Naive thymus-derived CD8-positive, alpha-beta T cell (primary cell): ENCODE results near the gene OR10H2. TPM values are rescaled to one million over a fixed set of nuclear protein-coding genes. Genes with fewer than 3 reads are reported as not detected.
"Not testable (repeated sequence)": the region's sequence is repeated elsewhere in the genome, so short reads cannot be mapped to it uniquely, and the experiment has no call there.

ENCODE experiments used
- ATAC-seq, 2 donors: fragments of 150-1000 bp; cut with Tn5 transposase in 1 of 2; sonication (Bioruptor Pico), chemical (Tn5 transposase) in 1 of 2; 1 replicate in 1 of 2; 2 replicates in 1 of 2; pipeline ENCODE4 v1.10.0; 2021; ENCODE audit warnings: mild to moderate bottlenecking in 2 of 2, moderate library complexity in 2 of 2
- POLR2A ChIA-PET: fragments of 350-600 bp; sonication (Branson Sonifier 250); formaldehyde crosslinking; loops from one replicate; lab custom pipeline; 2021; ENCODE audit warnings: antibody characterized with exemption; lab: Charles Lee
- DNase-seq, 10 donors: peaks; one replicate each; pipeline versions ENCODE4 v3.0.0 to v3.0.0-alpha.2; 2020 to 2022
- H3K27ac Mint-ChIP-seq, 10 donors: one replicate each; pipeline ENCODE4 v1.8.0; 2020 to 2022; ENCODE audit warnings: mild to moderate bottlenecking in 10 of 10, mixed read lengths in 10 of 10, moderate library complexity in 4 of 10, inconsistent platforms in 1 of 10
- H3K27me3 Mint-ChIP-seq, 5 donors: one replicate each; pipeline ENCODE4 v1.8.0; 2021 to 2022; ENCODE audit warnings: mixed read lengths in 5 of 5
- H3K36me3 Mint-ChIP-seq, 3 donors: one replicate each; pipeline ENCODE4 v1.8.0; 2020 to 2022; ENCODE audit warnings: mixed read lengths in 3 of 3, mild to moderate bottlenecking in 2 of 3, inconsistent platforms in 1 of 3
- H3K4me1 Mint-ChIP-seq, 4 donors: one replicate each; pipeline ENCODE4 v1.8.0; 2021 to 2022; ENCODE audit warnings: mixed read lengths in 4 of 4
- H3K4me3 Mint-ChIP-seq, 10 donors: one replicate each; pipeline ENCODE4 v1.8.0; 2020 to 2022; ENCODE audit warnings: mild to moderate bottlenecking in 10 of 10, mixed read lengths in 10 of 10, moderate library complexity in 6 of 10, inconsistent platforms in 1 of 10
- H3K9me3 Mint-ChIP-seq, 9 donors: one replicate each; pipeline ENCODE4 v1.8.0; 2020 to 2022; ENCODE audit warnings: mixed read lengths in 9 of 9, mild to moderate bottlenecking in 3 of 9, inconsistent platforms in 1 of 9, moderate library complexity in 1 of 9
- polyA plus RNA-seq, 3 donors: library from polyadenylated mRNA; unstranded; fragments of 300-500 nt; fragmentation: Illumina TruSeq; gene quantifications; one replicate each; pipeline ENCODE4 v1.2.3, GENCODE V29; 2021
- total RNA-seq, 8 experiments: library from RNA in 2 of 8; stranded (reverse) in 2 of 8; gene quantifications; one replicate each; pipeline ENCODE4 v1.2.3 and lab custom pipeline; 2021 to 2026

The OR10H2 gene, protein sequence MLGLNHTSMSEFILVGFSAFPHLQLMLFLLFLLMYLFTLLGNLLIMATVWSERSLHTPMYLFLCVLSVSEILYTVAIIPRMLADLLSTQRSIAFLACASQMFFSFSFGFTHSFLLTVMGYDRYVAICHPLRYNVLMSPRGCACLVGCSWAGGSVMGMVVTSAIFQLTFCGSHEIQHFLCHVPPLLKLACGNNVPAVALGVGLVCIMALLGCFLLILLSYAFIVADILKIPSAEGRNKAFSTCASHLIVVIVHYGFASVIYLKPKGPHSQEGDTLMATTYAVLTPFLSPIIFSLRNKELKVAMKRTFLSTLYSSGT
- total RNA-seq, result not detected
- polyA plus RNA-seq, result not detected
- 0 reads per million in 6 experiments for total RNA-seq (lab: John Stamatoyannopoulos, UW)

DNA sequence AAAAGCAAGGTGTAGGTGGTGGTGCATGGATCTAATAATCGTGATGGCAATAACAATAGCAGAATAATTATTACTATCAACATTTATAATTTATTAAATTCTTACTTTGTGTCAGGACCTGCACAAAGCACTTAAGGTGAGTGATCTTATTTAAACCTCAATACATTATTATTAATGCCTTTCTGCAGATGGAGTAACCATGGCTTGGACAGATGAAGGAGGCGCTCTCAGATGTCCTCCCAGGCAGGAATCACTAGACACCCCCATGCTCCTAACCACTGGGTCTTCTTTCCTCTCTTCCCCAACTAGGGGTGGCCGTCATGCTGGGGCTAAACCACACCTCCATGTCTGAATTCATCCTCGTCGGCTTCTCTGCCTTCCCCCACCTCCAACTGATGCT is at the start of gene OR10H2:
Gene OR10H2 (plus strand): TSS at position 301 of the 400 bp plus-strand sequence. CDS start 20 bp downstream, at position 321.
- no peak within 1 kb of the TSS for H3K27ac Mint-ChIP-seq
- ATAC-seq (no peak), DNase-seq (no peak)
- POLR2A ChIA-PET, result no interaction called here
- peaks cover 0 to 5% (median 0%) of the 10 kb centered on the region in 9 donors for H3K9me3 Mint-ChIP-seq
- peaks cover 4 to 11% (median 6%) of the 10 kb centered on the region in 4 donors for H3K4me1 Mint-ChIP-seq
- peaks cover 29 to 66% (median 41%) of the 10 kb centered on the region in 5 donors for H3K27me3 Mint-ChIP-seq
- no peak within 1 kb of the TSS for H3K4me3 Mint-ChIP-seq
- peaks cover 0 to 7% (median 0%) of the 10 kb centered on the region in 3 donors for H3K36me3 Mint-ChIP-seq

DNA sequence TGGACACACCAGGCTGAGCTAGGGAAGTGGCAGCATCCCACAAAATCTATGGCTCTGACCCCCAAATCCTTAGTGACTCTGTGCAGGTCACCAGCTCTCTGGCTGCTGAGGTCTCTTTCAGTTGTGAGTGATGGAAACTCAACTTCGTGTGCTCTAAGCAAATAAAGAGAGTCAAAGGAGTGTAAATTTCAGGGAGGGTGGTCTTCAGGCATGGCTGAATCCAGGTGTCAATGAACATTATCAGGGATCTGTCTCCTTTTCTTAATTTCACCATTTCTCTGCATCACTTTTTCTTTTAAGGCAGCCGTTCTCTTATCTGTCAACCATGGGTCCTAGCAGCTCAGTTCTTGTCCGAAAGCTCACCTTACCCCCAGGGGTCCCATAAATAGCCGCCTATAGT is 48.7 kb upstream of the OR10H2 start:
- ATAC-seq, result no peak
- no peak overlapping the region for H3K4me3 Mint-ChIP-seq
- H3K4me1 Mint-ChIP-seq, result peaks cover 2 to 21% (median 10%) of the 10 kb centered on the region in 4 donors
- H3K27ac Mint-ChIP-seq, result no peak overlapping the region
- peaks cover 0 to 14% (median 0%) of the 10 kb centered on the region in 9 donors for H3K9me3 Mint-ChIP-seq
- POLR2A ChIA-PET, result no interaction called here
- peaks cover 0 to 3% (median 0%) of the 10 kb centered on the region in 3 donors for H3K36me3 Mint-ChIP-seq
- no peak for DNase-seq
- peaks cover 18 to 48% (median 23%) of the 10 kb centered on the region in 5 donors for H3K27me3 Mint-ChIP-seq

DNA sequence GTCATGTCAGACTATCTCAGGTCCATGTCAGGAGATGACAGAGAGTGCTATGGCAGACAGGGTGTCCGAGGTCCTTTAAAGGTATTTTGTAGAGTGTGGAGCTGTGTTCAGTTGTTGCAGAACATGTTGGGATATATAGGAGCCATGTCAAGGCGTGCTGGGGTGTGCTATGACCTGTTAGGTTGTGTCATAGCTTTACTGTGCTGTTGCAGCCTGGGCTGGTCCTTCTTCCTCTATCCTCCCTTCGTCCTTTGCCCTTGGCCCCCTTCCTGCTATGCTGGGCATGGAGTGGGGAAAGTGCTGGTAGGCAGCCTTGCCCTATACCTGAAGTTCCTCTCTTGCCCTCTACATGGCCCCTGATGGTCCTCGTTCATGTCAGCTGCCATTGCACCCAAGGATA is 48.0 kb upstream of the OR10H2 start:
- ATAC-seq, POLR2A ChIA-PET, H3K36me3 Mint-ChIP-seq, DNase-seq, H3K27ac Mint-ChIP-seq, H3K4me3 Mint-ChIP-seq: not testable (repeated sequence)
- peaks cover 0 to 14% (median 4%) of the 10 kb centered on the region in 4 donors for H3K4me1 Mint-ChIP-seq
- peaks cover 0 to 22% (median 0%) of the 10 kb centered on the region in 9 donors for H3K9me3 Mint-ChIP-seq
- H3K27me3 Mint-ChIP-seq, result peaks cover 22 to 53% (median 29%) of the 10 kb centered on the region in 5 donors

DNA sequence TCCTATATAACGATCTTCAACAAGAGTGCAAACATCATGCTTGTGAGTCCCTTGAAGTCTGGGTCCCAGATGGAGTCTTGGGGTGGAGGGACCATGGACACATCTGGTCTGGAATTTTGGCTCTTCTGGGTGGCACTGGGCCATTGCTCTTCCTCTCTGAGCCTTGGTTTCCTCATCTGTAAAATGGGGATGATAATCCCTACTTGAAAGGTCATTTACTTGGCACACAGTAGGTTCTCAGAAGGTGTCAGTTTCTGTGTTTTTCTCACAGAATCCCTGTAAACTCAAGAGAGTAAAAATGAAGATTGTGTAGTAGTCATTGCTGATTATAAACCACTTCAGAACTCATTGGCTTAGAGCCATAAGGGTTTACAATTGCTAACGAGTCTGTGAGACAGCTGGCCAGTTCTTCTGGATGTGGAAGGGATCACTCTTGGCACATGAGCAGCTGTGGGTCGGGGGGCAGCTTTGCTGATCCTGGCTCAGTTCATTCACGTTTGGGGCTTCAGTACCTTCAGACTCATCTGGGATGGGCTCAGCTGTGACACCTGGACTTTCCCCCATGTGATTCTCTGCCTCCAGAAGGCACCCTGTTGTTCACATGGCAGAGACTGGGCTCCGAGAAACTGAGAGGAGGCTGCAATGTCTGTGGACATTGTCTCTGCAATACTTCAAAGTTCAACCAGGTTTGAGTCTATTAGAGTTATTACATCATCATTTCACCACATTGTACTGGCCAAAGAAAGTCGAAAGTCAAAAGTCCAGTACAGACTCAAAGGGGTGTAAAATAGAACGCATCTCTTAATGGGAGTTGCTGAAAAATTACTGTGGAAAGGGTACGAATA is 47.1 kb upstream of the OR10H2 start:
- DNase-seq, result no peak
- Mint-ChIP-seq H3K4me3 (no peak overlapping the region), H3K9me3 (peaks cover 0 to 22% (median 0%) of the 10 kb centered on the region in 9 donors), H3K27ac (no peak overlapping the region), H3K36me3 (peaks cover 0 to 3% (median 2%) of the 10 kb centered on the region in 3 donors), H3K27me3 (peaks cover 23 to 57% (median 32%) of the 10 kb centered on the region in 5 donors), H3K4me1 (peaks cover 0 to 6% (median 2%) of the 10 kb centered on the region in 4 donors)
- POLR2A ChIA-PET, result no interaction called here
- ATAC-seq, result no peak

DNA sequence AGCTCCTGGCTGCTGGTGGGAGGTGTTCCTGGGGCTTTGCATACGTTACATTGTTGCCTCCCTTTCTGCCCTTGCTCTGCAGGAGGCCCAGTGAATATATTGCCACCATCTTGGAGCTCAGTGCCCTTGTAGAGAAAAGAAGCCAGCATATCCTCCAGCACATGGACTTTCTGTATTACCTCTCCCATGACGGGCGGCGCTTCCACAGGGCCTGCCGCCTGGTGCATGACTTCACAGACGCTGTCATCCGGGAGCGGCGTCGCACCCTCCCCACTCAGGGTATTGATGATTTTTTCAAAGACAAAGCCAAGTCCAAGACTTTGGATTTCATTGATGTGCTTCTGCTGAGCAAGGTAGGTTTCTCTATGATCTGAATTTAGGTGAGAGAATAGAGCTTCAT is 44.4 kb upstream of the OR10H2 start:
- POLR2A ChIA-PET, result interaction anchor here (0.5 kb wide), 1 partner anchor 40 kb away, joined by 4 read pairs; no protein-coding TSS in a partner anchor
- Mint-ChIP-seq H3K4me1 (no peaks in the 10 kb centered on the region), H3K27ac (no peak overlapping the region), H3K36me3 (peaks cover 0 to 16% (median 3%) of the 10 kb centered on the region in 3 donors), H3K27me3 (peaks cover 31 to 62% (median 51%) of the 10 kb centered on the region in 5 donors), H3K9me3 (peaks cover 0 to 15% (median 5%) of the 10 kb centered on the region in 9 donors), H3K4me3 (no peak overlapping the region)
- DNase-seq (no peak), ATAC-seq (no peak)

DNA sequence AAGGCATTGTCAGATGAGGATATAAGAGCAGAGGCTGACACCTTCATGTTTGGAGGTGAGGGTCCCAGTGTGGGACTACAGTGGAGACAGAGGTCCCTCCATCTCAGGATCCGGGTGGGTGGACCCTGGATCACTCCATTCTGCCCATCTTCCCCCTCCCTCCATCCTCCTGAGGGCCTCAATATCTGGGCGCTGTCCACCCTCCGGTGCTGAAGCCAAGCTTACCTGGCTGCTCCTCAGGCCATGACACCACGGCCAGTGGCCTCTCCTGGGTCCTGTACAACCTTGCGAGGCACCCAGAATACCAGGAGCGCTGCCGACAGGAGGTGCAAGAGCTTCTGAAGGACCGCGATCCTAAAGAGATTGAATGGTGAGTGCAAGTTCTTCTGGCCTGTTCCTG is 43.0 kb upstream of the OR10H2 start:
- no peak overlapping the region for H3K27ac Mint-ChIP-seq
- H3K27me3 Mint-ChIP-seq, result peaks cover 33 to 68% (median 52%) of the 10 kb centered on the region in 5 donors
- no peak overlapping the region for H3K4me3 Mint-ChIP-seq
- H3K9me3 Mint-ChIP-seq, result peaks cover 0 to 29% (median 10%) of the 10 kb centered on the region in 9 donors
- ATAC-seq, result no peak
- POLR2A ChIA-PET, result interaction anchor here (0.6 kb wide), 1 partner anchor 1407 kb away, joined by 5 read pairs; no protein-coding TSS in a partner anchor
- no peaks in the 10 kb centered on the region for H3K4me1 Mint-ChIP-seq
- DNase-seq, result no peak
- peaks cover 0 to 19% (median 3%) of the 10 kb centered on the region in 3 donors for H3K36me3 Mint-ChIP-seq

DNA sequence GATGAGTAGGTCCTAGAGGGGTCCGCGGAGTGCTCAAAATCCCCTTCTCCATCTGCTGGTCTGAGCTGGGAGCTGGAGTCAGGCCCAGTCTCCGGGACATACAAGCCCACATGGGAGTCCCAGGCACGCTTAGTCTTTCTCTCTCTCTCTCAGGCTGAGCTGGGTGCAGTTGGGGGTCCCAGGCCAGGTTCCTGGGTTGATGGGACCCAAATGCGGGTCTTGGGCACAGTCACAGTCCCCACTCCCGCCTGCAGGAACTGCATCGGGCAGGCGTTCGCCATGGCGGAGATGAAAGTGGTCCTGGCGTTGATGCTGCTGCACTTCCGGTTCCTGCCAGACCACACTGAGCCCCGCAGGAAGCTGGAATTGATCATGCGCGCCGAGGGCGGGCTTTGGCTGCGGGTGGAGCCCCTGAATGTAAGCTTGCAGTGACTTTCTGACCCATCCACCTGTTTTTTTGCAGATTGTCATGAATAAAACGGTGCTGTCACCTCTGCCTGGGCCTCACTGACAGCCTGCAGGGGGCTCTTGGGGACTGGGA is 31.1 kb upstream of the OR10H2 start:
- POLR2A ChIA-PET, result no interaction called here
- H3K4me3 Mint-ChIP-seq, result no peak overlapping the region
- DNase-seq (no peak), ATAC-seq (no peak)
- H3K4me1 Mint-ChIP-seq, result no peaks in the 10 kb centered on the region
- H3K27me3 Mint-ChIP-seq, result peaks cover 22 to 48% (median 25%) of the 10 kb centered on the region in 5 donors
- no peaks in the 10 kb centered on the region for H3K36me3 Mint-ChIP-seq
- H3K27ac Mint-ChIP-seq, result no peak overlapping the region
- peaks cover 0 to 18% (median 0%) of the 10 kb centered on the region in 9 donors for H3K9me3 Mint-ChIP-seq

DNA sequence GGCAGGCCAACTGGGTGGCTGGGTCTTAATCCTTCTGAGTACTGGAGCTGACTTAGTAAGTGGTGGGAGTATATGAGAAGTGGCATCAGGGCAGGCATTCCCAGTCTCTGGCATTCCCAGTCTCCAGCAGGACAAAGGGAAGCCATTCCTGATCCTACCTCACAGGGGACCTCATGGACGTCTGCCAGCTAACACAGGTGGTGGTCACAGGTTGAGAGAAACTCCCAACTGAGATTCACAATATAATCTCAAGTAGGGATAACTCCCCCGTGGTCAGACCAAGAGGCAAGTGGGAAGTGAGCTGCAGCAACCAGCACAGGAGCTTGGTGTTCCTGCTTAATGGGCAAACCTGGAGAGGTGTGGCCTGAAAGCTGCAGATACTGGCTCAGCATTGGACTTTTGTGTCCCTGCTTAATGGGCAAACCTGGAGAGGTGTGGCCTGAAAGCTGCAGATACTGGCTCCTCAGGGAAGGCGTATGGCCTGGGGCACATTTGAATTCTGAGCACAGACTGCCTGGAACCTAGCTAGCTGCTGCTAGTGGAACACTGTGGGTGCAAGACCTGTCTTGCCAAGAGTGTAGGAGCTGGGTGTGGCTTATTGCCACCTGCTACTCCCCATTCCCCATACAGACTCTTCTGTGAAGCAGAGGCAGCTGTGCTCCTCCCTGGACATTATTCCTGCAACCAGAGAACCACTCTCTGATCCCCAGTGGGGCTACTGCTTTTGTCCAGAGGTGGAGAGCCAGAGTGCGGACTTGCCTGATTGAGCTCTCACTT is 25.9 kb upstream of the OR10H2 start:
- Mint-ChIP-seq H3K27ac (no peak overlapping the region), H3K36me3 (peaks cover 0 to 5% (median 0%) of the 10 kb centered on the region in 3 donors), H3K9me3 (peaks cover 0 to 9% (median 5%) of the 10 kb centered on the region in 9 donors), H3K4me3 (no peak overlapping the region), H3K27me3 (peaks cover 25 to 58% (median 31%) of the 10 kb centered on the region in 5 donors), H3K4me1 (peaks cover 0 to 5% (median 2%) of the 10 kb centered on the region in 4 donors)
- ATAC-seq (no peak), DNase-seq (no peak)
- POLR2A ChIA-PET, result no interaction called here

DNA sequence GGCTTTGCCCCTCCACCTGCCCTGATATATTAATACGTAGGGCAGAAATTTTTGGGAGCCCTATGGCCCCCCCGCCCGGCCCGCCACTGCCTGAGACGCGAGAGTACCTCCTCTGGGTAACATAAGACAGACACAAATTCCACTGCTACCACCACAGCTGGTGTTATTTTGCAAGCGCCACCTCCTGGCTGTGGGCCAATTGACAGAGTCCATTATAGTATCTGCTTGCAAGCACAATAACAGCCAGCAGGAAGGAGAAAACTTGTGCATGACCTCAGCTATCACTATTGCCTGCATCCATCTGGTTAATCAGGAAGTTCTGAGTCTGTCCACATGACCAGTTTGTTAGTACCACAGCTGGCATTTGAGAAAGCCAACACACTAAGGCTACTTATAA is 25.3 kb upstream of the OR10H2 start:
- Mint-ChIP-seq H3K9me3 (peaks cover 0 to 9% (median 5%) of the 10 kb centered on the region in 9 donors), H3K4me1 (peaks cover 0 to 5% (median 2%) of the 10 kb centered on the region in 4 donors), H3K36me3 (peaks cover 0 to 5% (median 0%) of the 10 kb centered on the region in 3 donors), H3K27me3 (peaks cover 27 to 52% (median 30%) of the 10 kb centered on the region in 5 donors), H3K4me3 (peak overlapping the region in 1 of 10 donors; percentile 18), H3K27ac (no peak overlapping the region)
- DNase-seq, result peak in 6 of 10 donors; percentile 8 to 75 (median 20)
- peak; percentile 44 to 46 for ATAC-seq
- POLR2A ChIA-PET, result no interaction called here

DNA sequence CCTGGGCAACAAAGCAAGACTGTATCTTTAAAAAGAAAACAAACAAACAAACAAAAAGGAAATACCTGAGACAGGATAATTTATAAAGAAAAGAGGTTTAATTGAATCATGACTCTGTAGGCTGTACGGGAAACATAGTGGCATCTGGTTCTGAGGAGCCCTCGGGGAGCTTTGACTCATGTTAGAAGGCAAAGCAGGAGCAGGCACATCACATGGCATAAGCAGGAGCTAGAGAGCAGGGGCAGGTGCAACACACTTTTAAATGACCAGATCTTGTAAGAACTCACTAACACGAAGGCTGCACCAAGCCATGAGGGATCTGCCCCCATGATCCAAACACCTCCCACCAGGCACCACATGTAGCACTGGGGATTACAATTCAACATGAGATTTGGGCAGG is 13.2 kb upstream of the OR10H2 start:
- H3K27ac Mint-ChIP-seq, result no peak overlapping the region
- peaks cover 0 to 14% (median 3%) of the 10 kb centered on the region in 9 donors for H3K9me3 Mint-ChIP-seq
- peaks cover 6 to 39% (median 15%) of the 10 kb centered on the region in 5 donors for H3K27me3 Mint-ChIP-seq
- POLR2A ChIA-PET, result no interaction called here
- ATAC-seq (no peak), DNase-seq (no peak)
- H3K36me3 Mint-ChIP-seq, result no peaks in the 10 kb centered on the region
- no peak overlapping the region for H3K4me3 Mint-ChIP-seq
- no peaks in the 10 kb centered on the region for H3K4me1 Mint-ChIP-seq

DNA sequence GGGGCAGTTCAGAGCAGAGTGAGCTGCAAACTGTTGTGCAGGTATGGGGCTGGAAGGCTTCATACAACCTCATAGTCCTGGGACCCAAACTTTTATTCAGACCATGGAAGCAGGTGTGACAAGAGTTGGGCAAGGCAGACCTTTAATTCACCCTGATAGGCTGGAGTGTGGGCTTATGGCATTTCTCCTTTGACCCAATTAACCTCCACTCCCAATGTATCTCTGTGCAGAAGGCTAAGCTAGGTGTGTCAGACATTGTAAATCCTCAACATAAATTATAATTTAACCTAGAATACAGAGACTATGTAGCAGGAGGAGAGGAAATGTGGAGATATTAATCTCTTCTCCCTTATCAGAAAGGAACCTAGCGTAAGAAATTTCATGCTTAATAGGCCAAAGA is 12.2 kb upstream of the OR10H2 start:
- Mint-ChIP-seq H3K9me3 (peaks cover 0 to 14% (median 0%) of the 10 kb centered on the region in 9 donors), H3K27ac (no peak overlapping the region), H3K27me3 (peaks cover 10 to 37% (median 17%) of the 10 kb centered on the region in 5 donors), H3K36me3 (no peaks in the 10 kb centered on the region), H3K4me1 (no peaks in the 10 kb centered on the region), H3K4me3 (no peak overlapping the region)
- no peak for ATAC-seq
- DNase-seq, result no peak
- POLR2A ChIA-PET, result no interaction called here
